SK-N-SH treated with all-trans-retinoic acid at 6 μM for 48 hours (cell line): Measurements from ENCODE around the gene KRT14.

Experiments used
- ATAC-seq: fragments of 200-7000 bp; cut with Tn5 transposase; 3 replicates; pipeline ENCODE4 v1.9.1; 2020; ENCODE audit warnings: mild to moderate bottlenecking, moderate library complexity
- ARNTL ChIP-seq: fragments of 450-650 bp; formaldehyde crosslinking; IDR thresholded peaks from 2 replicates; pipeline ENCODE4 v1.5.0; 2020; ENCODE audit warnings: low read depth, mild to moderate bottlenecking, moderate library complexity, borderline replicate concordance
- BACH2 ChIP-seq: fragments of 250-450 bp; sonication (Bioruptor Pico); IDR thresholded peaks from 2 replicates; pipeline ENCODE4 v1.9.0; 2021; ENCODE audit warnings: mild to moderate bottlenecking, borderline replicate concordance
- CSDC2 ChIP-seq: fragments of 250-450 bp; sonication (Bioruptor Pico); IDR thresholded peaks from 2 replicates; pipeline ENCODE4 v1.5.0; 2020; ENCODE audit warnings: mild to moderate bottlenecking, moderate library complexity
- ISL1 ChIP-seq: fragments of 250-450 bp; sonication (Bioruptor Pico); IDR thresholded peaks from 2 replicates; pipeline ENCODE4 v2.1.2; 2022; ENCODE audit warnings: mild to moderate bottlenecking, moderate library complexity
- PPARA ChIP-seq: fragments of 250-450 bp; sonication (Bioruptor Pico); IDR thresholded peaks from 2 replicates; pipeline ENCODE4 v1.5.0; 2020; ENCODE audit warnings: mild to moderate bottlenecking, borderline replicate concordance
- TCF4 ChIP-seq: fragments of 250-450 bp; sonication (Bioruptor Pico); IDR thresholded peaks from 2 replicates; pipeline ENCODE4 v1.8.0; 2021; ENCODE audit warnings: mild to moderate bottlenecking, moderate library complexity, borderline replicate concordance
- TOX ChIP-seq: fragments of 250-450 bp; sonication (Bioruptor Pico); IDR thresholded peaks from 2 replicates; pipeline ENCODE4 v1.8.0; 2021; ENCODE audit warnings: mild to moderate bottlenecking, moderate library complexity, borderline replicate concordance
- ZFP3 ChIP-seq: fragments of 250-450 bp; sonication (Bioruptor Pico); IDR thresholded peaks from 2 replicates; pipeline ENCODE4 v1.5.0; 2020; ENCODE audit warnings: mild to moderate bottlenecking, moderate library complexity
- ZNF565 ChIP-seq: fragments of 450-650 bp; formaldehyde crosslinking; conservative IDR thresholded peaks from 2 replicates; pipeline ENCODE4 v1.5.0; 2020; ENCODE audit warnings: low read depth, mild to moderate bottlenecking, moderate library complexity
- ZNF70 ChIP-seq: fragments of 450-650 bp; formaldehyde crosslinking; IDR thresholded peaks from 2 replicates; pipeline ENCODE4 v1.5.0; 2020; ENCODE audit warnings: mild to moderate bottlenecking, moderate library complexity
- TF ChIP-seq, protein P1 (sequence below): fragments of 250-450 bp; sonication (Bioruptor Pico); IDR thresholded peaks from 2 replicates; pipeline ENCODE4 v1.5.1; 2021; ENCODE audit warnings: mild to moderate bottlenecking, moderate library complexity
- TF ChIP-seq, protein P2 (sequence below): fragments of 250-450 bp; sonication (Bioruptor Pico); IDR thresholded peaks from 2 replicates; pipeline ENCODE4 v1.5.0; 2020; ENCODE audit warnings: mild to moderate bottlenecking, moderate library complexity
- TF ChIP-seq, protein P3 (sequence below): fragments of 250-450 bp; sonication (Bioruptor Pico); IDR thresholded peaks from 2 replicates; pipeline ENCODE4 v1.5.1; 2020; ENCODE audit warnings: low read depth, mild to moderate bottlenecking, moderate library complexity

Gene KRT14

DNA sequence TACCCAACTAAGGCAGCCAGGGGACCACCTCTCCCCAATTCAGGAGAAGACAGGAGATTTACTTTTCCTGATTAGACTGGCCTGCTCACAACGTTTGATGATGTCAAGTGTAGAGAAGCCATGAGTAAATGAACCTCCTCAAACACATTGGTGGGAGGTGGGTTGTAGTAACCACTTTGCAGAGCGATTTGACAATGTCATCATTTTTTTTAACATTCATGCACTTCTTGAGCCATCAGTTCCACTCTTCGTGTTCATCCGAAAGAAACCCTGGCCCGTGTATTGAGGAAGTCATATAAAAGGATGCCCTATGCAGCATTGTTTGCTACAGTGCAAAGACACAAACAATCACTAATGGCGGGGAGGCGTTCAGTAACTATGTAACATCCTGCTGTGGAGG, 53.1 kb downstream of the KRT14 start:
- ATAC-seq: no peak
- no peak for TF ChIP-seq PPARA
- no peak for TF ChIP-seq ZNF70 (CRISPR knock-in tag)
- TF ChIP-seq ARNTL: no peak
- no peak for TF ChIP-seq ZFP3 (CRISPR knock-in tag)
- TF ChIP-seq, protein P1, sequence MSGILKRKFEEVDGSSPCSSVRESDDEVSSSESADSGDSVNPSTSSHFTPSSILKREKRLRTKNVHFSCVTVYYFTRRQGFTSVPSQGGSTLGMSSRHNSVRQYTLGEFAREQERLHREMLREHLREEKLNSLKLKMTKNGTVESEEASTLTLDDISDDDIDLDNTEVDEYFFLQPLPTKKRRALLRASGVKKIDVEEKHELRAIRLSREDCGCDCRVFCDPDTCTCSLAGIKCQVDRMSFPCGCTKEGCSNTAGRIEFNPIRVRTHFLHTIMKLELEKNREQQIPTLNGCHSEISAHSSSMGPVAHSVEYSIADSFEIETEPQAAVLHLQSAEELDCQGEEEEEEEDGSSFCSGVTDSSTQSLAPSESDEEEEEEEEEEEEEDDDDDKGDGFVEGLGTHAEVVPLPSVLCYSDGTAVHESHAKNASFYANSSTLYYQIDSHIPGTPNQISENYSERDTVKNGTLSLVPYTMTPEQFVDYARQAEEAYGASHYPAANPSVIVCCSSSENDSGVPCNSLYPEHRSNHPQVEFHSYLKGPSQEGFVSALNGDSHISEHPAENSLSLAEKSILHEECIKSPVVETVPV (CRISPR knock-in tag): no peak
- no peak for TF ChIP-seq CSDC2 (CRISPR knock-in tag)
- TF ChIP-seq, all 23 proteins: peak for 0

DNA sequence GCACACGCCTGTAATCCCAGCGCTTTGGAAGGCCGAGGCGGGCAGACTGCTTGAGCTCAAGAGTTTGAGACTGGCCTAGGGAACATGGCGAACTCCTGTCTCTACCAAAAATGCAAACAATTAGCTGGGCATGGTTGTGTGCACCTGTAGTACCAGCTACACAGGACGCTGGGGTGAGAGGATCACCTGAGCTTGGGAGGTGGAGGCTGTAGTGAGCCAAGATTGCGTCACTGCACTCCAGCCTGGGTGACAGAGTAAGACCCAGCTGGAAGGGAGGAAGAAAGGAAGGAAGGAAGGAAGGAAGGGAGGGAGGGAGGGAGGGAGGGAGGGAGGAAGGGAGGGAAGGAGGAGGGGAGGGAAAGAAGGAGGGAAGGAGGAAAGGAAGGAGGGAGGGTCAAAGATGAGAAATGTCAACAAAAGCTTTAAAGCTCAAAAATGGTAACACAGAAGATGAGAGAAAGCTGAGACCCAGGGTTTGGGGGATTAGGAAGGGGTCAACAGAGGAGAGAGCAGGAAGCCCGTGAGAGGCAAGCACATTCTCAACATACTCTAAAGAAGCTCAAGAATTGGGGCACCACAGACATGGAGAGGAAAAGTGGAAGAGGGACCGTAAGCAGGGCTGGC, 53.6 kb downstream of the KRT14 start:
- ATAC-seq: no peak
- no peak for TF ChIP-seq TCF4
- TF ChIP-seq, protein P2, sequence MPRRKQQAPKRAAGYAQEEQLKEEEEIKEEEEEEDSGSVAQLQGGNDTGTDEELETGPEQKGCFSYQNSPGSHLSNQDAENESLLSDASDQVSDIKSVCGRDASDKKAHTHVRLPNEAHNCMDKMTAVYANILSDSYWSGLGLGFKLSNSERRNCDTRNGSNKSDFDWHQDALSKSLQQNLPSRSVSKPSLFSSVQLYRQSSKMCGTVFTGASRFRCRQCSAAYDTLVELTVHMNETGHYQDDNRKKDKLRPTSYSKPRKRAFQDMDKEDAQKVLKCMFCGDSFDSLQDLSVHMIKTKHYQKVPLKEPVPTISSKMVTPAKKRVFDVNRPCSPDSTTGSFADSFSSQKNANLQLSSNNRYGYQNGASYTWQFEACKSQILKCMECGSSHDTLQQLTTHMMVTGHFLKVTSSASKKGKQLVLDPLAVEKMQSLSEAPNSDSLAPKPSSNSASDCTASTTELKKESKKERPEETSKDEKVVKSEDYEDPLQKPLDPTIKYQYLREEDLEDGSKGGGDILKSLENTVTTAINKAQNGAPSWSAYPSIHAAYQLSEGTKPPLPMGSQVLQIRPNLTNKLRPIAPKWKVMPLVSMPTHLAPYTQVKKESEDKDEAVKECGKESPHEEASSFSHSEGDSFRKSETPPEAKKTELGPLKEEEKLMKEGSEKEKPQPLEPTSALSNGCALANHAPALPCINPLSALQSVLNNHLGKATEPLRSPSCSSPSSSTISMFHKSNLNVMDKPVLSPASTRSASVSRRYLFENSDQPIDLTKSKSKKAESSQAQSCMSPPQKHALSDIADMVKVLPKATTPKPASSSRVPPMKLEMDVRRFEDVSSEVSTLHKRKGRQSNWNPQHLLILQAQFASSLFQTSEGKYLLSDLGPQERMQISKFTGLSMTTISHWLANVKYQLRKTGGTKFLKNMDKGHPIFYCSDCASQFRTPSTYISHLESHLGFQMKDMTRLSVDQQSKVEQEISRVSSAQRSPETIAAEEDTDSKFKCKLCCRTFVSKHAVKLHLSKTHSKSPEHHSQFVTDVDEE: no peak
- no peak for TF ChIP-seq ZNF565
- TF ChIP-seq, protein P3, sequence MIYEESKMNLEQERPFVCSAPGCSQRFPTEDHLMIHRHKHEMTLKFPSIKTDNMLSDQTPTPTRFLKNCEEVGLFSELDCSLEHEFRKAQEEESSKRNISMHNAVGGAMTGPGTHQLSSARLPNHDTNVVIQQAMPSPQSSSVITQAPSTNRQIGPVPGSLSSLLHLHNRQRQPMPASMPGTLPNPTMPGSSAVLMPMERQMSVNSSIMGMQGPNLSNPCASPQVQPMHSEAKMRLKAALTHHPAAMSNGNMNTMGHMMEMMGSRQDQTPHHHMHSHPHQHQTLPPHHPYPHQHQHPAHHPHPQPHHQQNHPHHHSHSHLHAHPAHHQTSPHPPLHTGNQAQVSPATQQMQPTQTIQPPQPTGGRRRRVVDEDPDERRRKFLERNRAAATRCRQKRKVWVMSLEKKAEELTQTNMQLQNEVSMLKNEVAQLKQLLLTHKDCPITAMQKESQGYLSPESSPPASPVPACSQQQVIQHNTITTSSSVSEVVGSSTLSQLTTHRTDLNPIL: no peak
- no peak for TF ChIP-seq ARNTL
- TF ChIP-seq BACH2 (CRISPR knock-in tag): no peak
- no peak for TF ChIP-seq PPARA
- no peak for TF ChIP-seq TOX (CRISPR knock-in tag)
- TF ChIP-seq ISL1: no peak
- TF ChIP-seq, all 23 proteins: peak for 0
